Measurements from ENCODE around the gene HRH1.

GRCh38 chr3:11186318-11186692, 32.0 kb downstream of the HRH1 start:
- no peak for TF ChIP-seq PAX5 (IDR thresholded peaks at IDR 0.05; ENCODE audit: insufficient read depth, low read length, severe bottlenecking)
- no peak for TF ChIP-seq POLR2A (IDR thresholded peaks at IDR 0.05; ENCODE audit: low read depth, low read length)
- TF ChIP-seq POLR2AphosphoS5 (IDR thresholded peaks at IDR 0.05; ENCODE audit: low read depth, low read length): no peak
